ENCODE results near the gene IL10RB. TPM values are rescaled to one million over a fixed set of nuclear protein-coding genes. Genes with fewer than 3 reads are reported as not detected.

The IL10RB gene
- total RNA-seq, 4 donors from 2014 or later: 33.5 to 58.3 (median 39.1) TPM

DNA sequence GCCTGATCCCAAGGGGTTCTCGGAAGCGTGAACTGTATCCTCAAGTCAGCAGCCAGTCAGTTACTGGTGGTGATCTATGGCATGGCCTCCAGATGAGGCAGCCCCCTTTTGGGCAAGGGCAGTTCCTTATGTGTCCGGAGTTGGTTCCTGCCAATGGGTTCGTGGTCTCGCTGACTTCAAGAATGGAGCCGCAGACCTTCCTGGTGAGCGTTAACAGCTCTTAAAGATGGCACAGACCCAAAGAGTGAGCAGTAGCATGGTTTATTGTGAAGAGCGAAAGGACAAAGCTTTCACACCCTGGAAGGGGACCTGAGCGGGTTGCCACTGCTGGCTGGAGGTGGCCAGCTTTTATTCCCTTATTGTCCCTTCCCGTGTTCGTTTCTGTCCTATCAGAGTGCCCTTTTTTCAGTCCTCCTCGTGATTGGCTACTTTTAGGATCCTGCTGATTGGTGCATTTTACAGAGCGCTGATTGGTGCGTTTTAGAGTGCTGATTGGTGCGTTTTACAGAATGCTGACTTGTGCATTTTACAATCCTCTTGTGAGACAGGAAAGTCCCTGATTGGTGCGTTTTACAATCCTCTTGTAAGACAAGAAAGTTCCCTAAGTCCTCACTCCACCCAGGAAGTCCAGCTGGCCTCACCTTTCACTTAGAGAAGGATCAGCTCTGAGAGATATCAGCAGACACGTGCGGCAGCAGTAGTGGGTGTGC is 8.9 kb upstream of the IL10RB start:
- no peak for ATAC-seq (ENCODE audit: low FRiP score)
- DNase-seq (ENCODE audit: low spot score): no peak
- TF ChIP-seq, protein P1, sequence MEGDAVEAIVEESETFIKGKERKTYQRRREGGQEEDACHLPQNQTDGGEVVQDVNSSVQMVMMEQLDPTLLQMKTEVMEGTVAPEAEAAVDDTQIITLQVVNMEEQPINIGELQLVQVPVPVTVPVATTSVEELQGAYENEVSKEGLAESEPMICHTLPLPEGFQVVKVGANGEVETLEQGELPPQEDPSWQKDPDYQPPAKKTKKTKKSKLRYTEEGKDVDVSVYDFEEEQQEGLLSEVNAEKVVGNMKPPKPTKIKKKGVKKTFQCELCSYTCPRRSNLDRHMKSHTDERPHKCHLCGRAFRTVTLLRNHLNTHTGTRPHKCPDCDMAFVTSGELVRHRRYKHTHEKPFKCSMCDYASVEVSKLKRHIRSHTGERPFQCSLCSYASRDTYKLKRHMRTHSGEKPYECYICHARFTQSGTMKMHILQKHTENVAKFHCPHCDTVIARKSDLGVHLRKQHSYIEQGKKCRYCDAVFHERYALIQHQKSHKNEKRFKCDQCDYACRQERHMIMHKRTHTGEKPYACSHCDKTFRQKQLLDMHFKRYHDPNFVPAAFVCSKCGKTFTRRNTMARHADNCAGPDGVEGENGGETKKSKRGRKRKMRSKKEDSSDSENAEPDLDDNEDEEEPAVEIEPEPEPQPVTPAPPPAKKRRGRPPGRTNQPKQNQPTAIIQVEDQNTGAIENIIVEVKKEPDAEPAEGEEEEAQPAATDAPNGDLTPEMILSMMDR (IDR thresholded peaks at IDR 0.05): no peak

DNA sequence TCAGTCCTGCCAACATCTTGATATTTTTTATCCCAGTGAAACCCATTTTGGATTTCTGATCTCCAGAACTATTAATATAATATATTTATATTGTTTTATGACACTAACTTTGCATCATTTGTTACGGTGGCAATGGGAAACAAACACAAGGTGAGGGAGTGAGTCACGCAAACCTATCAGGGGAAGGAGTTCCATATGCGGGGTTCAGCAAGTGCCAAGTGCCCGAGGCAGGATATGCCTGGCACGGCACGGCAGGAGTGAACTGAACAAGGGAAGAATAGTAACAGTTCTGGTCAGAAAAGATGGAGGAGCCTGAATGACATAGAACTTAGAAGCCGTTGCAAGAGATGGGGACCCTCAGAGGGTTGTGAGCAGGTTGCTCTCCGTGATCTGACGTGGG is 7.7 kb upstream of the IL10RB start:
- ATAC-seq (ENCODE audit: low FRiP score) (no peak), DNase-seq (ENCODE audit: low spot score) (no peak)
- TF ChIP-seq, protein P1 (IDR thresholded peaks at IDR 0.05): no peak

DNA sequence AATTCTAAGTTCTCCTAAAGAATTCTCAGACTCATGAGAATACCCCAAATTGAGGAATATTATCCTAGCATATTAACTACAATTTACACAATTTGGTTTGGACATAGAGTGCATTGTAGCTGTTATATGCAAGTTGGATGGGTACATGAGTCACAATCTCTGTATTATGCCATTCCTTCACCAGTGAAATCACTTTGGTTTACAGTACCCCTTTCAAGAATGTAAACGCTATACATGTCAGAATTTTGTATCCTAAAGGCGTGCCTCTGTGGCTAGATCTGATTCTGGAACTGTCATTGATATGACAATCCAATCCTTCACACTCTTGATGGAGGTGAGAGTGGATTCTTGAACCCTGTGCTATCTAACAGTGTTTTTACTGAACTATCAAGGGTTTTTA is 6.7 kb upstream of the IL10RB start:
- TF ChIP-seq, protein P1 (IDR thresholded peaks at IDR 0.05): no peak
- no peak for ATAC-seq (ENCODE audit: low FRiP score)

DNA sequence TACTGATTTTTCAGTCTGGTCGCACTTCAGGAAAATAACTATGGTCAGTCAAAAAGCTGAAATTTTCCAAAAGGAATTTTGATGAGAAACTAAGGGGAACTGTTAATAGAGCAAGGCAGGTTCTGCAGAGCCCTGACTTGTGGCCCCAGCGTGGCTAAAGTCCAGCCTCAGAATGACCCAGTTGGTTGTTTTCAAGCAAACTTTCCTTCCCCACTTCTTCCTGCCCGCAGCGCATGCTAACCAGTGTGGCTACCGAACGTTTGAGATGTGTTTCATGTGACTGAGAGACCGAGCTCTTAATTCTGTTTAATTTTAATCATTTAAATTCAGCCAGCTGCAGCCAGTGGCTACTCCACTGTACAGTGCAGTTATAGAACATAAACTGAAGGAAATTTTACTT is 6.2 kb upstream of the IL10RB start:
- ATAC-seq (ENCODE audit: low FRiP score) (no peak), DNase-seq (ENCODE audit: low spot score) (no peak)
- TF ChIP-seq, protein P1 (IDR thresholded peaks at IDR 0.05): no peak

More for the DNA sequence above, 6.7 kb upstream of the IL10RB start:
- DNase-seq (ENCODE audit: low spot score): no peak

DNA sequence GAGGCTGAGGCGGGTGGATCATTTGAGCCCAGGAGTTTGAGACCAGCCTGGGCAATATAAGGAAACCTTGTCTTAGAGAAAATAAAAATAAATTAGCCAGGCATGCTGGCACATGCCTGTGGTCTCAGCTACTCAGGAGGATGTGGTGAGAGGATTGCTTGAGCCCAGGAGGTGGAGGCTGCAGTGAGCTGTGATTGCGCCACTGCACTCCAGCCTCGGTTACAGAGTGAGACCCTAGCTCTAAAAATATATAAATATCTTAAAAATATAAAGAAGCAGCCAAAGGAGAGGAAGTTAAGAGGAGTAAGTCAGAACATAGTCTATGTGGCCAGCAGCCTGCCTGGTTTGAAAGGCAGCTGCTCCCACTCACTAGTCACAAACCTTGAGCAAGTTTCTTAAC is 4.5 kb upstream of the IL10RB start:
- TF ChIP-seq, protein P1 (IDR thresholded peaks at IDR 0.05): no peak
- no peak for ATAC-seq (ENCODE audit: low FRiP score)
- DNase-seq (ENCODE audit: low spot score): no peak

DNA sequence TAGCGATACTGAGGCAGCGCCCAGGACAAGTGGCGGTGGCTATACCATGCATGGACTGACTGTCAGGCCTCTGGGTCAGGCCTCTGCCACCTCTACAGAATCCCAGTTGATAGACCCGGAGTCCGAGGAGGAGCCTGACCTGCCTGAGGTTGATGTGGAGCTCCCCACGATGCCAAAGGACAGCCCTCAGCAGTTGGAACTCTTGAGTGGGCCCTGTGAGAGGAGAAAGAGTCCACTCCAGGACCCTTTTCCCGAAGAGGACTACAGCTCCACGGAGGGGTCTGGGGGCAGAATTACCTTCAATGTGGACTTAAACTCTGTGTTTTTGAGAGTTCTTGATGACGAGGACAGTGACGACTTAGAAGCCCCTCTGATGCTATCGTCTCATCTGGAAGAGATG is 3.2 kb upstream of the IL10RB start:
- DNase-seq (ENCODE audit: low spot score) (no peak), ATAC-seq (ENCODE audit: low FRiP score) (no peak)
- TF ChIP-seq, protein P1 (IDR thresholded peaks at IDR 0.05): no peak

DNA sequence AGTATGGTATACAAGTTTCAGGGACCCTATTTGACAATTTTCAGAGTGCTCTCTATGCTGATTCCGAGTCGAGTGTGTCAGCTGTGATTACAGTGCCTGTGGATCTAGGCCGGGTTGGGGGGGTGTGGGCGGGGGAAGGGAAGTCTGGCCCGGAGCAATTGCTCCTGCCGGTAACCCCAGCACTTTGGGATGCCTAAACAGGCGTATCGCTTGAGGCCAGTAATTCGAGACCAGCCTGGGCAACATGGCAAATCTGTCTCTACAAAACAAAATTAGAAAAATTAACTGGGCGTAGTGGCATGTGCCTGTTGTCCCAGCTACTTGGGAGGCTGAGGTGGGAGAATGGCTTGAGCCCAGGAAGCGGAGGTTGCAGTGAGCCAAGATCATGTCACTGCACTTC is 1.6 kb upstream of the IL10RB start:
- DNase-seq (ENCODE audit: low spot score) (no peak), ATAC-seq (ENCODE audit: low FRiP score) (no peak)
- TF ChIP-seq, protein P1 (IDR thresholded peaks at IDR 0.05): no peak

All from omental fat pad (tissue), 4 donors.